DND-41 (cell line): Measurements from ENCODE around the gene PRSS33.

Experiments used
- EZH2 ChIP-seq: IDR thresholded peaks from 3 replicates; pipeline ENCODE4 v1.6.1; 2012; ENCODE audit warnings: borderline replicate concordance, low read depth, mild to moderate bottlenecking, moderate library complexity, low read length, inconsistent platforms; ENCODE audit not compliant: severe bottlenecking
- TF ChIP-seq, protein P1 (sequence below): IDR thresholded peaks from 2 replicates; pipeline ENCODE4 v1.5.1; 2012; ENCODE audit warnings: borderline replicate concordance, low read length, moderate library complexity, mild to moderate bottlenecking; ENCODE audit not compliant: poor library complexity, severe bottlenecking; ENCODE audit errors: extremely low read depth

DNA sequence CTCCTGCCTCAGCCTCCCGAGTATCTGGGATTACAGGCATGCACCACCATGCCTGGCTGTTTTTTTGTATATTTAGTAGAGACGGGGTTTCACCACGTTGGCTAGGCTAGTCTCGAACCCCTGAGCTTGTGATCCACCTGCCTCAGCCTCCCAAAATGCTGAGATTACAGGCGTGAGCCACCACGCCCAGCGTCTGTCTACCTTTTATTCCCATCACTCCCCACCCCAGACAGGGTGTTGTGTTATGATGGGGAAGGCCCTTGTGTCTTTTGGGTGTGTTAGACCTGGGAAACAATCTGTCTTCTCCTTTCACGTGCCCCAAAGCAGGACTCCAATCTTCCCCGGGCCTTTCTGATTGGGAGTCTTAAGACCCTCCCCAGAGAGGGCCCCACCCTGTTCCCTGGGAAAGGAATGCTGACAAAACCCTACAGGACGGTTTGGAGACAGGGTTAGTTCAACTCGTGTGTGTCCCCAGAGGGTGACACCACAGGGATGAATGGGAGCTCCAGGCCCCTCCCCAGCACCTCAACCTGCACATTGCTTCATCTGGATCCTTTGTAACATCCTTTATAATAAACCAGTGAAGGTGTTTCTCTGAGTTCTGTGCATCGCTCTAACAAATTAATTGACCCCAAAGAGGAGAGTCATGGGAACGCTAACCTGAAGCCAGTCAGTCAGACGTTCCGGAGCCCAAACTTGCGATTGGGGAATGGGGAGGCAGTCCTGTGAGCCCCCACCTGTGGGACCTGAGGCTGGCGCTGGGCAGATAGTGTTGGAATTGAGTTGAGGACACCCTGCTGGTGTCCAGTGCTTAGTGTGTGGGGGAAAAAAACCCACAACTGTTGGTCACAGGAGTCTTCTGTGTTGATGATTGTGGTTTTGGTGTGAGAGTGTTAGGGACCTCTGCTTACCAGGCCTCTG lies 7.1 kb downstream of the PRSS33 start:
- TF ChIP-seq, protein P1, sequence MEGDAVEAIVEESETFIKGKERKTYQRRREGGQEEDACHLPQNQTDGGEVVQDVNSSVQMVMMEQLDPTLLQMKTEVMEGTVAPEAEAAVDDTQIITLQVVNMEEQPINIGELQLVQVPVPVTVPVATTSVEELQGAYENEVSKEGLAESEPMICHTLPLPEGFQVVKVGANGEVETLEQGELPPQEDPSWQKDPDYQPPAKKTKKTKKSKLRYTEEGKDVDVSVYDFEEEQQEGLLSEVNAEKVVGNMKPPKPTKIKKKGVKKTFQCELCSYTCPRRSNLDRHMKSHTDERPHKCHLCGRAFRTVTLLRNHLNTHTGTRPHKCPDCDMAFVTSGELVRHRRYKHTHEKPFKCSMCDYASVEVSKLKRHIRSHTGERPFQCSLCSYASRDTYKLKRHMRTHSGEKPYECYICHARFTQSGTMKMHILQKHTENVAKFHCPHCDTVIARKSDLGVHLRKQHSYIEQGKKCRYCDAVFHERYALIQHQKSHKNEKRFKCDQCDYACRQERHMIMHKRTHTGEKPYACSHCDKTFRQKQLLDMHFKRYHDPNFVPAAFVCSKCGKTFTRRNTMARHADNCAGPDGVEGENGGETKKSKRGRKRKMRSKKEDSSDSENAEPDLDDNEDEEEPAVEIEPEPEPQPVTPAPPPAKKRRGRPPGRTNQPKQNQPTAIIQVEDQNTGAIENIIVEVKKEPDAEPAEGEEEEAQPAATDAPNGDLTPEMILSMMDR: no peak
- TF ChIP-seq EZH2: no peak
